ENCODE results near the gene UBE2Q2. TPM values are rescaled to one million over a fixed set of nuclear protein-coding genes. Genes with fewer than 3 reads are reported as not detected.
"Not testable (repeated sequence)": the region's sequence is repeated elsewhere in the genome, so short reads cannot be mapped to it uniquely, and the experiment has no call there.

Gene UBE2Q2
- total RNA-seq, 2 experiments from 2014 or later, result 17.6 to 18.8 TPM

- H3K4me1 Mint-ChIP-seq, result peaks cover 15% of the 10 kb centered on the region
- H3K27ac Mint-ChIP-seq, result no peak overlapping the region
- H3K9me3 Mint-ChIP-seq, result no peaks in the 10 kb centered on the region
- no peak for DNase-seq
- peaks cover 18% of the 10 kb centered on the region for H3K36me3 Mint-ChIP-seq
- H3K4me3 Mint-ChIP-seq, result no peak overlapping the region
- H3K27me3 Mint-ChIP-seq, result no peaks in the 10 kb centered on the region
These were observed 26.2 kb downstream of the UBE2Q2 start for GRCh38 chr15:75869446-75869845.

DNA sequence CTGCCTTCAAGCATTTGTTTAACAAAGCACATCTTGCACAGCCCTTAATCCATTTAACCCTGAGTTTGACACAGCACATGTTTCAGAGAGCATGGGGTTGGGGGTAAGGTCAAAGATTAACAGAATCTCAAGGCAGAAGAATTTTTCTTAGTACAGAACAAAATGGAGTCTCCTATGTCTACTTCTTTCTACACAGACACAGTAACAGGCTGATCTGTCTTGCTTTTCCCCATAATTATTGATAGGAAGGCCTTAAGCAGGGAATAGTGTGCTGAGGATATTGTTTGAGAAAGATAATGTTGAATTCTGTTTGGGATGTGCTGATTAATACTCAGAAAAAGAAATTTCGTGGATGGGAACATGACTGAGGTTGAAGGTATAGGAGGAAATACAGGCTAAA, 28.3 kb downstream of the UBE2Q2 start:
- H3K36me3 Mint-ChIP-seq, result peaks cover 25% of the 10 kb centered on the region
- not testable (repeated sequence) for H3K27ac Mint-ChIP-seq, H3K9me3 Mint-ChIP-seq, H3K4me3 Mint-ChIP-seq, H3K27me3 Mint-ChIP-seq, DNase-seq, H3K4me1 Mint-ChIP-seq

- H3K27me3 Mint-ChIP-seq, result no peaks in the 10 kb centered on the region
These were observed 29.2 kb downstream of the UBE2Q2 start for GRCh38 chr15:75872403-75872990.

DNA sequence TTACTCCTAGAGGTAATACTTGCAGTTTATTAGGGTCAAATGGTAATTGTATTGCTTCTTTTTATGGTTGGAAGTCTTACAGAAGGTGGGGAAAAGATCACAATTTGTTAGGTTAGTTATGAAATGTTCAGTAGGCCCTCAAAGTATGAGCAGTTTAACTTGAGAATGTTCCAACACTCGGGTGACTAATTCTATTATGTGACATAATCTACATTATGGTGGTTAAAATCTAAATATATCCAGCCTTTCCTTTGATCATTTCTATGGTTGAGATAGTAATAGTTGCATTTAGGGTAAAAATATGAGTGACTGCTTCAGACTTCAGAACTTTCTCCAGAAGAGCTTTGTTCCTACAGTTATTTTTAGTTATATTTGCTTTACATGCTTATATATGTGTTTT, 40.8 kb downstream of the UBE2Q2 start:
- no peak for DNase-seq
- Mint-ChIP-seq H3K36me3 (peaks cover 8% of the 10 kb centered on the region), H3K27ac (no peak overlapping the region), H3K4me3 (no peak overlapping the region), H3K27me3 (no peaks in the 10 kb centered on the region), H3K4me1 (peaks cover 3% of the 10 kb centered on the region), H3K9me3 (no peaks in the 10 kb centered on the region)

More at GRCh38 chr15:75872403-75872990, 29.2 kb downstream of the UBE2Q2 start:
- Mint-ChIP-seq H3K27ac (no peak overlapping the region), H3K36me3 (peaks cover 25% of the 10 kb centered on the region), H3K4me1 (peaks cover 2% of the 10 kb centered on the region), H3K9me3 (no peaks in the 10 kb centered on the region), H3K4me3 (no peak overlapping the region)
- no peak for DNase-seq

DNA sequence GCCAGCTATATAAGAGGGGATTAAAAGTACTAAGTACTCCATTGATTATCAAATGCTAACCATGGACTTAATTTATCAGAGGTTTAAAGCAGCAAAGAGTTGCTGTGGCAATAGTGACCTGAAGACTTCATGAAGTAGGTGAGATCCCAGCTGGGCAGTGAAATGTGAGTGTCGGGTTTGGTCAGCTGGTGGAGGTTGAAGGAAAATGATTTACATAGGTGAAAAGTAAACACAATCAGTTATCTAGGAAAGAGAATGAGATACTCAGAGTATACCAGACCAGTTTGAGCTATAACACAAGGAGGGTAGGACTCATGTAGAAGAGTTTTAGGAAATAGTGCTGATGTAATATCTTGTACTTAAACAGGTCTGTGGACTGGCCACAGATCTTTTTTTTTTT, 43.9 kb downstream of the UBE2Q2 start:
- H3K36me3 Mint-ChIP-seq, result peaks cover 4% of the 10 kb centered on the region
- no peak for DNase-seq
- no peaks in the 10 kb centered on the region for H3K27me3 Mint-ChIP-seq
- no peak overlapping the region for H3K4me3 Mint-ChIP-seq
- H3K4me1 Mint-ChIP-seq, result peaks cover 12% of the 10 kb centered on the region
- H3K9me3 Mint-ChIP-seq, result no peaks in the 10 kb centered on the region
- no peak overlapping the region for H3K27ac Mint-ChIP-seq

DNA sequence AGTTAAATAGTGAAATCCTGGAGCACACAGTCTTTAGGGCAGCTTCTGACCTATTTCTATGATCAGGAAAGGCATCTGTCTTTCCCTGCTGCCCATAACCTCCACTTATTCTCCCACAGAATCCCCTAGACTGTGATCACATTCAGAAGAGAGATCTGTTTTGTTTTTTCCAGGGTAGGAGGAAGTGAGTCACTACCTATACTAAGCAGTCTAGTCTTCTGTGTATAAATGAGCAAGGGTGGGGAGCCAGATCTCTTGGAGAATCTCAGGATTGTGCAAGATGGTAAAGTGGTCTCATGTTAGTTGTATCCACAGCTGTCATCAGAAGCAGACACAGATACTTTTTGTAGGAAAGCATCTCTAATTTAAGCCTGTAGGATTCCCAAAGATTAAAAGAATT, 48.6 kb downstream of the UBE2Q2 start:
- peaks cover 4% of the 10 kb centered on the region for H3K36me3 Mint-ChIP-seq
- no peak overlapping the region for H3K27ac Mint-ChIP-seq
- H3K4me3 Mint-ChIP-seq, result no peak overlapping the region

DNA sequence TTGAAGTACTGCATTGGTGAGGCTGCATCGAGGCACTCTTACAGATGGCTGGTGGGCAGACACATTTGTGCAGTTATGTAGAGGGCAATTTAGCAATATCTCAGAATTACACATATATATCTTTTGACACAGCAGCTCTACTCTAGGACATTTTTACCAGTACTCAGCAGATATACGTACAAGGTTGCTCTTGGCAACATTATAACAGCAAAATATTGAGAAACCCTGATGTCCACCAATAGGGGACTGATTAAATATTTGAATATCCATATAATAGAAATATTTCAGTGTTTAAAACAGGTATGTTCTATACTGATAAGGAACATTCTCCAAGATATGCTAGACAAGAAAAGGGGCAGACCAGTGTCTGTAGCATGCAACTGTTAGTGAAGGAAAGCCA, 52.5 kb downstream of the UBE2Q2 start:
- DNase-seq, result no peak
- Mint-ChIP-seq H3K4me1 (peaks cover 10% of the 10 kb centered on the region), H3K9me3 (no peaks in the 10 kb centered on the region), H3K36me3 (no peaks in the 10 kb centered on the region), H3K4me3 (no peak overlapping the region), H3K27me3 (no peaks in the 10 kb centered on the region), H3K27ac (no peak overlapping the region)

More for the DNA sequence above, 48.6 kb downstream of the UBE2Q2 start:
- H3K27me3 Mint-ChIP-seq, result no peaks in the 10 kb centered on the region
- no peak for DNase-seq
- H3K9me3 Mint-ChIP-seq, result no peaks in the 10 kb centered on the region
- H3K4me1 Mint-ChIP-seq, result peaks cover 9% of the 10 kb centered on the region

DNA sequence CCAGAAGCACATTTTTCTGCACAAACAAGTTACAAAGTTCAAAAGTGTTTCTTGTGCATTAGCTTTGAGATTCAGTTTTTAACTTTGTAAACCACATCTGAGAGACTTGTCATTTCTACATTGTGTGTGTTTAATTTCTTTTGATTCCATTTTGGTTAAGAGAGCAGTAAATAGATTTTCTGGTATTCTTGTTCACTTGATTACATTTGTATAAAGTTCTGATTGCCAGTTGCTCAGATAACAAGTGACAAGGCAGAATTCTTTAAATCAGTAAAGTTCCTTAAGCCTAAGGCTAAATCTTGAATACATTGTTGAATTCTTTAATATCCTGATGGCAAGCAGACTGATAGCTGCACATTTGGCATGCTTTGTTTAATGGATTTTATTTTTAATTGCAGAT, 57.3 kb downstream of the UBE2Q2 start:
- Mint-ChIP-seq H3K27ac (no peak overlapping the region), H3K4me3 (no peak overlapping the region), H3K27me3 (no peaks in the 10 kb centered on the region), H3K4me1 (peaks cover 29% of the 10 kb centered on the region), H3K36me3 (peaks cover 13% of the 10 kb centered on the region), H3K9me3 (no peaks in the 10 kb centered on the region)
- DNase-seq, result no peak

DNA sequence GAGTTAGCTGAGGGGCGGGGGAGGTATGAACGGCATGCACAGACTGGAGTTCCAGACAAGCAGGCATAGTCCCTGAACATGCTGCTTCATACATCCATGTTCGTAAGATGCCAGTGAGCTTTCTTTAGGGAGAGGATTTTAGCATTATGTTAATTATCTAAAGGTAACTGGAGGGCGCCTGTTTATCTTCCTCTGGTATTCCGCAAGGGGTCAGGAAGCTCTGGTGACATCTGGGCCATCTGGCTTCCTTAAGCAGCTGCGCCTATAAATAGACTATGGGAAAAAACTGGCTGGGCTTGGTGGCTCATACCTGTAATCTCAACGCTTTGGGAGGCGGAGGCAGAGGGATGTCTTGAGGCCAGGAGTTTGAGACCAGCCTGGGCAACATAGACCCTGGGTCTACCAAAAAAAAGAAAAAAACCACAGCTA, 58.9 kb downstream of the UBE2Q2 start:
- DNase-seq, result no peak
- no peaks in the 10 kb centered on the region for H3K9me3 Mint-ChIP-seq
- H3K36me3 Mint-ChIP-seq, result peaks cover 19% of the 10 kb centered on the region
- H3K27ac Mint-ChIP-seq, result no peak overlapping the region
- H3K4me3 Mint-ChIP-seq, result peak overlapping the region; percentile 61
- H3K4me1 Mint-ChIP-seq, result peaks cover 37% of the 10 kb centered on the region
- no peaks in the 10 kb centered on the region for H3K27me3 Mint-ChIP-seq

GRCh38 chr15:75903331-75904239, 60.3 kb downstream of the UBE2Q2 start, which contains the start of gene FBXO22:
TSS of gene FBXO22 (plus strand) at chr15:75903878. CDS start at chr15:75903964, 86 bp downstream.
- peak within 1 kb of the TSS; percentile 94 for H3K4me3 Mint-ChIP-seq
- peaks cover 22% of the 10 kb centered on the region for H3K36me3 Mint-ChIP-seq
- H3K4me1 Mint-ChIP-seq, result peaks cover 39% of the 10 kb centered on the region
- H3K27ac Mint-ChIP-seq, result peak within 1 kb of the TSS; percentile 98
- DNase-seq, result peak; percentile 95
- no peaks in the 10 kb centered on the region for H3K9me3 Mint-ChIP-seq
- no peaks in the 10 kb centered on the region for H3K27me3 Mint-ChIP-seq

GRCh38 chr15:75905231-75905630, 62.0 kb downstream of the UBE2Q2 start:
- H3K4me3 Mint-ChIP-seq, result peak overlapping the region; percentile 94
- H3K27me3 Mint-ChIP-seq, result no peaks in the 10 kb centered on the region
- peak overlapping the region; percentile 47 for H3K27ac Mint-ChIP-seq
- peaks cover under 1% of the 10 kb centered on the region for H3K9me3 Mint-ChIP-seq
- H3K36me3 Mint-ChIP-seq, result peaks cover 35% of the 10 kb centered on the region
- peaks cover 53% of the 10 kb centered on the region for H3K4me1 Mint-ChIP-seq
- no peak for DNase-seq

DNA sequence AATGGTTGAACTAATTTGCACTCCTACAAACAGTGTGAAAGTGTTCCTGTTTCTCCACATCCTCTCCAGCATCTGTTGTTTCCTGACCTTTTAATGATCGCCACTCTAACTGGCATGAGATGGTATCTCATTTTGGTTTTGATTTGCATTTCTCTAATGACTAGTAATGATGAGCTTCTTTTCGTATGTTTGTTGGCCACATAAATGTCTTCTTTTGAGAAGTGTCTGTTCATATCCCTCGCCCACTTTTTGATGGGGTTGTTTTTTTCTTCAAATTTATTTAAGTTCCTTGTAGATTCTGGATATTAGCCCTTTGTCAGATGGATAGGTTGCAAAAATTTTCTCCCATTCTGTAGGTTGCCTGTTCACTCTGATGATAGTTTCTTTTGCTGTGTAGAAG, 67.1 kb downstream of the UBE2Q2 start:
- peaks cover 64% of the 10 kb centered on the region for H3K36me3 Mint-ChIP-seq
- H3K4me3 Mint-ChIP-seq, H3K27me3 Mint-ChIP-seq, H3K27ac Mint-ChIP-seq, DNase-seq: not testable (repeated sequence)
- peaks cover 15% of the 10 kb centered on the region for H3K9me3 Mint-ChIP-seq
- H3K4me1 Mint-ChIP-seq, result peaks cover 47% of the 10 kb centered on the region

DNA sequence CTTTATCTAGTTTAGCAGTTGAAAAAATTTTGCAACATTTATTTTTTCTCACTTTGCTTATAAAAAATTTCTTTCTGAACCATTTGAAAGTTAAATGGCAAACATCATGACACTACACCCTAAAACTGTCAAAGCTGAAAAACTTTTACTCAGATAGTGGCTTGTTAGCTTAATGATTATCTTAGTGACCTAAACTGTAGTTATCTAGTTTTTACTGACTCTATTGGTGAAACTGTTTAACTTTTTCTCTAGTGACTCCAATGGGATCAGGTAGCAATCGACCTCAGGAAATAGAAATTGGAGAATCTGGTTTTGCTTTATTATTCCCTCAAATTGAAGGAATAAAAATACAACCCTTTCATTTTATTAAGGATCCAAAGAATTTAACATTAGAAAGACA, 73.7 kb downstream of the UBE2Q2 start:
- no peak for DNase-seq
- H3K36me3 Mint-ChIP-seq, result peaks cover 28% of the 10 kb centered on the region
- H3K9me3 Mint-ChIP-seq, result peaks cover 1% of the 10 kb centered on the region
- H3K4me3 Mint-ChIP-seq, result no peak overlapping the region
- no peaks in the 10 kb centered on the region for H3K27me3 Mint-ChIP-seq
- no peak overlapping the region for H3K27ac Mint-ChIP-seq
- H3K4me1 Mint-ChIP-seq, result peaks cover 5% of the 10 kb centered on the region

DNA sequence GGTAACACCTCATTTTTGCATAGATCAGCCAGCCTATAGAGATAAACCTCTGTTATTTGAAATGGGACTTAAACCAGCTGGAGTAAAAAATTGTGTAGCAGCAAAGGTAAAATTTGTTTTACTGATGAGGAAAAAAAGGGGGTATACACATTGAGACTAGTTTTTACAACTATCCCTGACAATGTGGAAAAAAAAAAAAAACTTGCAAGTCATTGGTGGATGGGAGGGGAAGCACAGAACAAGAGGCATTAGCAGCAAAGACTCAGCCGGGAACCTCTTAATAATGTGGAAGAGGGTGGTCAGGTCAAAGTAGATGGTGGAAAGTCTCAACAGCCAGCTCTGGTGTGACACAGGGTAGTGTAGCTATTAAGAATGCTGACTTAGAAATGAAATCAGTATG, 74.9 kb downstream of the UBE2Q2 start:
- Mint-ChIP-seq H3K27me3 (no peaks in the 10 kb centered on the region), H3K36me3 (peaks cover 20% of the 10 kb centered on the region), H3K4me1 (no peaks in the 10 kb centered on the region), H3K4me3 (no peak overlapping the region), H3K27ac (no peak overlapping the region), H3K9me3 (no peaks in the 10 kb centered on the region)
- DNase-seq, result no peak

DNA sequence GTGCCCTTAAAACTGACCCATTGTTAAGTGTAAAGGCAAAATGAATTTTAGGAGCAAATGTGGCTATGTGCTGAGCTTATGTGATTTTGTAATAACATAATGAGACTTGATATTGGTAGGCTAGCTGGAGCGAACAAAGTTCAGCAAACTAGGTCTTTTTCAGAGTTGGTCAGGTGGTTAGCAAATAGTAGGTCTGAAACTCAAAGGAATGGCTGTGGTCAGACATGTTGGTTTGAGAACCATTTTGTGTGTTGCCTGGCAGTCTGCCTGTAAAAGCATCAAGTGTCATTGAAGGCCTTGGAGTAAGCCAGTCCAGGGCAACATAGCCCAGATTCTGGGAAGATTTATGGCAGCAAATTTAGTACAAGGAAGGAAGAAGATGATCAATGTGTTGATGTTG, 76.8 kb downstream of the UBE2Q2 start:
- Mint-ChIP-seq H3K4me1 (peaks cover 8% of the 10 kb centered on the region), H3K36me3 (peaks cover 17% of the 10 kb centered on the region), H3K27me3 (no peaks in the 10 kb centered on the region), H3K9me3 (no peaks in the 10 kb centered on the region), H3K4me3 (no peak overlapping the region), H3K27ac (no peak overlapping the region)
- DNase-seq, result no peak
